ENCODE data around the gene TP53I11. TPM values are rescaled to one million over a fixed set of nuclear protein-coding genes. Genes with fewer than 3 reads are reported as not detected.

Gene TP53I11
- total and polyA plus RNA-seq, 9 of the 15 experiments (the other 6 are each of a cell fraction or from before 2014, with no cell fraction given): 0.14 to 2.5 (median 1.2) TPM; not detected in 2

GRCh38 chr11:44915621-44916020 lies 35.1 kb downstream of the TP53I11 start:
- Histone ChIP-seq H3K4me3 (no peak overlapping the region), H3K9me1 (ENCODE audit: control insufficient read depth, insufficient read depth, low read length) (peaks cover under 1% of the 10 kb centered on the region), H4K20me1 (replicated peaks; ENCODE audit: control insufficient read depth, insufficient read depth, low read length) (peaks cover 13% of the 10 kb centered on the region; the same call in 1 of the 2 replicates), H3K4me1 (replicated peaks in 1 of 2; ENCODE audit: control insufficient read depth in 2 of 2, insufficient read depth in 2 of 2, low read length in 2 of 2) (peaks cover 0 to 3% of the 10 kb centered on the region in 2 experiments; a peak in 1 of 5 replicates), H3K27me3 (ENCODE audit: control insufficient read depth in 2 of 2, insufficient read depth in 2 of 2, low read length in 2 of 2) (peaks cover 11 to 47% of the 10 kb centered on the region in 2 experiments; a peak in 4 of 5 replicates), H3K79me2 (ENCODE audit: control insufficient read depth, insufficient read depth, low read length) (no peaks in the 10 kb centered on the region), H2AFZ (ENCODE audit: low read depth, low read length) (no peak overlapping the region), H3K9me3 (replicated peaks; ENCODE audit: control insufficient read depth, insufficient read depth, low read depth, low read length) (no peaks in the 10 kb centered on the region), H3K36me3 (ENCODE audit: control insufficient read depth, insufficient read depth, low read length) (no peaks in the 10 kb centered on the region), H3K4me2 (ENCODE audit: insufficient read depth, low read length) (no peak overlapping the region), H3K27ac (ENCODE audit: extremely low read depth, low read depth, low read length) (no peak overlapping the region), H3K9ac (ENCODE audit: insufficient read depth in 1 of 2, low read depth in 2 of 2, low read length in 2 of 2) (no peak overlapping the region)
- intact Hi-C loops (cut with micrococcal nuclease): no loop called here
- DNase-seq (ENCODE audit: extremely low read depth in 1 of 4, low spot score in 3 of 4) (no peak), ATAC-seq (no peak), FAIRE-seq (no peak)
- in situ Hi-C loops (cut with MboI): no loop called here
- TF ChIP-seq POLR2AphosphoS5 (IDR thresholded peaks at IDR 0.05; ENCODE audit: control insufficient read depth, insufficient read depth, low read depth, low read length) (no peak), ZNF830 (CRISPR knock-in tag; IDR thresholded peaks at IDR 0.05) (no peak), CREBBP (IDR thresholded peaks at IDR 0.05; ENCODE audit: low read depth, low read length) (no peak), TFAP4 (CRISPR knock-in tag; IDR thresholded peaks at IDR 0.05; ENCODE audit: borderline replicate concordance) (no peak), CEBPG (CRISPR knock-in tag; IDR thresholded peaks at IDR 0.05) (no peak), CEBPG (tag; conservative IDR thresholded peaks at IDR 0.05 in 1 of 2, IDR thresholded peaks at IDR 0.05 in 1 of 2) (no peak), SPI1 (IDR thresholded peaks at IDR 0.05; ENCODE audit: borderline replicate concordance, low read depth, low read length) (no peak), CREB5 (CRISPR knock-in tag; IDR thresholded peaks at IDR 0.05) (no peak), CXXC5 (CRISPR knock-in tag; IDR thresholded peaks at IDR 0.05) (no peak), RBM25 (IDR thresholded peaks at IDR 0.05; ENCODE audit: low read depth, low read length, severe bottlenecking) (no peak), KAT7 (CRISPR knock-in tag; IDR thresholded peaks at IDR 0.05; ENCODE audit: borderline replicate concordance) (no peak), CBX8 (IDR thresholded peaks at IDR 0.05; ENCODE audit: borderline replicate concordance, extremely low read depth, low read depth, low read length, poor library complexity, severe bottlenecking) (no peak)
- BruUV-seq (replicated peaks): no TSS peak
- WGBS (ENCODE audit: insufficient coverage, low coverage, missing lambda C conversion rate): 0% methylated on average over 9 of the region's 10 CpGs
- CTCF ChIA-PET (ENCODE audit: low intra/inter-chr PET ratio): no interaction called here
- POLR2A ChIA-PET: interaction anchor here (0.7 kb wide), 1 partner anchor 9 kb away, joined by 3 read pairs; no protein-coding TSS in a partner anchor

Data from K562 (cell line).